GM12891 (cell line): ENCODE results near the gene KNL1.

Experiments used
- POLR2A ChIP-seq: IDR thresholded peaks from 2 replicates; pipeline ENCODE4 v1.6.1; 2011; ENCODE audit warnings: low read depth, low read length, control low read depth
- POLR2AphosphoS5 ChIP-seq: IDR thresholded peaks from 2 replicates; pipeline ENCODE4 v1.6.1; 2011; ENCODE audit warnings: low read depth, low read length, control low read depth
- TAF1 ChIP-seq: IDR thresholded peaks from 2 replicates; pipeline ENCODE4 v1.6.1; 2011; ENCODE audit warnings: low read depth, low read length, control low read depth

GRCh38 chr15:40598126-40598525 is 4.1 kb downstream of the KNL1 start:
- TF ChIP-seq POLR2AphosphoS5 = no peak
- TF ChIP-seq POLR2A = no peak
- TF ChIP-seq TAF1 = no peak
